Panc1 (cell line): Measurements from ENCODE around the gene COL4A2. TPM values are rescaled to one million over a fixed set of nuclear protein-coding genes. Genes with fewer than 3 reads are reported as not detected.

Experiments
- ATAC-seq: fragments of 200-7000 bp; cut with Tn5 transposase; 2 replicates; pipeline ENCODE4 v1.9.1; 2020; ENCODE audit warnings: mild to moderate bottlenecking, moderate library complexity
- BruUV-seq: library from RNA; stranded (reverse); fragments of 400-500 nt; replicated peaks from 2 replicates; lab custom pipeline; 2021; lab: Mats Ljungman, UMichigan
- CTCF ChIA-PET: fragments of 300-600 bp; sonication (Branson Sonifier 250); formaldehyde crosslinking; loops from one replicate; lab custom pipeline; 2022; ENCODE audit warnings: antibody characterized with exemption; lab: Charles Lee
- POLR2A ChIA-PET: fragments of 300-600 bp; sonication (Branson Sonifier 250); formaldehyde crosslinking; loops from one replicate; lab custom pipeline; 2022; ENCODE audit warnings: antibody characterized with exemption; lab: Charles Lee
- DNase-seq: peaks from one replicate; pipeline ENCODE4 v3.0.0-alpha.2; 2010; ENCODE audit warnings: low read depth, low spot score
- H3K27ac ChIP-seq: 2 replicates; pipeline ENCODE4 v1.5.1; 2011; ENCODE audit warnings: mild to moderate bottlenecking, low read length, inconsistent platforms
- H3K27me3 ChIP-seq: fragments of 200-500 bp; sonication (Bioruptor generic); 2 replicates; pipeline ENCODE4 v1.6.0; 2014; ENCODE audit warnings: low read length, inconsistent platforms; ENCODE audit not compliant: control insufficient read depth, insufficient read depth
- H3K36me3 ChIP-seq: fragments of 200-500 bp; sonication (Bioruptor generic); 2 replicates; pipeline ENCODE4 v1.5.1; 2014; ENCODE audit warnings: inconsistent platforms, mild to moderate bottlenecking, low read length, moderate library complexity; ENCODE audit not compliant: control insufficient read depth, insufficient read depth
- H3K4me1 ChIP-seq: 2 replicates; pipeline ENCODE4 v1.5.1; 2011; ENCODE audit warnings: inconsistent platforms, mild to moderate bottlenecking, low read length, moderate library complexity; ENCODE audit not compliant: control insufficient read depth, insufficient read depth
- H3K4me3 ChIP-seq, 2 experiments: 2 replicates each; pipeline ENCODE4 v1.5.1; 2011 to 2012; ENCODE audit warnings: low read depth in 2 of 2, low read length in 2 of 2, mild to moderate bottlenecking in 2 of 2, inconsistent platforms in 1 of 2, moderate library complexity in 1 of 2
- H3K9me3 ChIP-seq: fragments of 200-500 bp; sonication (Bioruptor generic); 2 replicates; pipeline ENCODE4 v1.5.1; 2014; ENCODE audit warnings: low read depth, mild to moderate bottlenecking, inconsistent platforms, low read length, moderate library complexity; ENCODE audit not compliant: control insufficient read depth, insufficient read depth
- POLR2AphosphoS5 ChIP-seq: IDR thresholded peaks from 2 replicates; pipeline ENCODE4 v1.6.1; 2012; ENCODE audit warnings: mild to moderate bottlenecking, low read depth, low read length, moderate library complexity
- SIN3A ChIP-seq: IDR thresholded peaks from 2 replicates; pipeline ENCODE4 v1.6.1; 2012; ENCODE audit warnings: low read depth, mild to moderate bottlenecking, low read length, moderate library complexity, borderline replicate concordance; ENCODE audit not compliant: insufficient read depth
- TCF7L2 ChIP-seq: IDR thresholded peaks from 2 replicates; pipeline ENCODE4 v1.6.1; 2011; ENCODE audit warnings: mild to moderate bottlenecking, low read depth, low read length, inconsistent platforms
- in situ Hi-C: cut with HindIII; loops from 2 replicates; pipeline ENCODE4 v1.10.0; 2016; ENCODE audit warnings: low sequenced_read_pairs, low pct_unique_long_range_greater_than_20kb
- intact Hi-C: fragments of 100-400 bp; cut with micrococcal nuclease; formaldehyde crosslinking; loops from one replicate; pipeline ENCODE4 v1.10.0; 2022; ENCODE audit not compliant: unreplicated experiment
- total RNA-seq: library from RNA; stranded (reverse); gene quantifications from one replicate; pipeline ENCODE4 v1.2.1, GENCODE V29; 2021; ENCODE audit not compliant: unreplicated experiment
- TF ChIP-seq, protein P1 (sequence below), 2 experiments: IDR thresholded peaks; 2 replicates each; pipeline ENCODE4 v1.6.1; 2011 to 2012; ENCODE audit warnings: low read depth in 2 of 2, control low read depth in 1 of 2, low read length in 1 of 2, mild to moderate bottlenecking in 1 of 2, moderate library complexity in 1 of 2; ENCODE audit not compliant: insufficient read depth in 1 of 2
- TF ChIP-seq, protein P2 (sequence below): fragments of 450-650 bp; IDR thresholded peaks from 2 replicates; pipeline ENCODE4 v1.5.1; 2017; ENCODE audit warnings: mild to moderate bottlenecking

Gene COL4A2
- total RNA-seq, 1 experiment from 2014 or later = 3.0 TPM

DNA sequence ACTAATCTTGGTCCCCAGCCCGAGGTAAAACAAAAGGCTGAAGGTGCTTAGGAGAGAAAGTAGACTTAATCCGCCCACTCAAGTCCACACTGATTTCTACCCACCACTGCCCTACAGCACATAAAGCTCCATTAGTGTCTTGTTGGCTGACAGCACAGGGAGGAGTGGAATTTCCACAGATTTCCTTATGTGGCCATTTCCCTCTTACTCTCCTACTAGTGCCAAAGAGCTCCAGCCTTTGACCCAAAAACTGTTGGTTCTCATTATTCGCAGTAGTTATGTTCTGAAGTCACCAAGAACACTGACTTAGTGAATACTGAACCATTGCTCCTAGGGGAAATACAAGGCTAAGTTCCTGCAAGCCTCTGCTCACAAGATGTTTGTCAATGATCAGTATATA, 193.3 kb downstream of the COL4A2 start:
- CTCF ChIA-PET = no interaction called here

DNA sequence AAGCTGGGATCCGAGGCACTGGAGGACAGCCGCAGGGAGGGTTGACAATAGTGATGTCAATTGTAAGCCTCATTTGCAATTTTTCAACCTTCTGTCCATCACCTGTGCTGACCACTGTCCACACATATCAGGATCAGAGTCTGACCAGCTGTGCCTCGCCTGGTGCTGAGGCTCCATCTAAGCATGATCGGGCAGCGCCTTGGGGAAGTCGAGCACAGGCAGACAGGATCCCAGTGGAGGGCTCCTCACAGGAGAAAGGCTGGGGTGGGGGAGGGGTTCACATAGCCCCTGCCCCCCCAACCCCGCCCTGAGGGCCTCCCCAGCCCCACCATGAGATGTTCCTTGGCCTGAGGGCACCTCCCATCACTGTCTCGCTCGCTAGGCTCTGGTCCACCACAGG, 194.1 kb downstream of the COL4A2 start:
- no peaks in the 10 kb centered on the region for H3K9me3 ChIP-seq
- in situ Hi-C loops (no loop called here), intact Hi-C loops (no loop called here)
- no peak for DNase-seq
- no peak overlapping the region for H3K4me3 ChIP-seq
- H3K27me3 ChIP-seq = no peaks in the 10 kb centered on the region
- no peak for TF ChIP-seq TCF7L2
- TF ChIP-seq POLR2AphosphoS5 = no peak
- TF ChIP-seq, protein P1, sequence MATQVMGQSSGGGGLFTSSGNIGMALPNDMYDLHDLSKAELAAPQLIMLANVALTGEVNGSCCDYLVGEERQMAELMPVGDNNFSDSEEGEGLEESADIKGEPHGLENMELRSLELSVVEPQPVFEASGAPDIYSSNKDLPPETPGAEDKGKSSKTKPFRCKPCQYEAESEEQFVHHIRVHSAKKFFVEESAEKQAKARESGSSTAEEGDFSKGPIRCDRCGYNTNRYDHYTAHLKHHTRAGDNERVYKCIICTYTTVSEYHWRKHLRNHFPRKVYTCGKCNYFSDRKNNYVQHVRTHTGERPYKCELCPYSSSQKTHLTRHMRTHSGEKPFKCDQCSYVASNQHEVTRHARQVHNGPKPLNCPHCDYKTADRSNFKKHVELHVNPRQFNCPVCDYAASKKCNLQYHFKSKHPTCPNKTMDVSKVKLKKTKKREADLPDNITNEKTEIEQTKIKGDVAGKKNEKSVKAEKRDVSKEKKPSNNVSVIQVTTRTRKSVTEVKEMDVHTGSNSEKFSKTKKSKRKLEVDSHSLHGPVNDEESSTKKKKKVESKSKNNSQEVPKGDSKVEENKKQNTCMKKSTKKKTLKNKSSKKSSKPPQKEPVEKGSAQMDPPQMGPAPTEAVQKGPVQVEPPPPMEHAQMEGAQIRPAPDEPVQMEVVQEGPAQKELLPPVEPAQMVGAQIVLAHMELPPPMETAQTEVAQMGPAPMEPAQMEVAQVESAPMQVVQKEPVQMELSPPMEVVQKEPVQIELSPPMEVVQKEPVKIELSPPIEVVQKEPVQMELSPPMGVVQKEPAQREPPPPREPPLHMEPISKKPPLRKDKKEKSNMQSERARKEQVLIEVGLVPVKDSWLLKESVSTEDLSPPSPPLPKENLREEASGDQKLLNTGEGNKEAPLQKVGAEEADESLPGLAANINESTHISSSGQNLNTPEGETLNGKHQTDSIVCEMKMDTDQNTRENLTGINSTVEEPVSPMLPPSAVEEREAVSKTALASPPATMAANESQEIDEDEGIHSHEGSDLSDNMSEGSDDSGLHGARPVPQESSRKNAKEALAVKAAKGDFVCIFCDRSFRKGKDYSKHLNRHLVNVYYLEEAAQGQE (IDR thresholded peaks at IDR 0.05; ENCODE audit: insufficient read depth in 1 of 2, low read depth in 2 of 2, low read length in 1 of 2) = no peak
- TF ChIP-seq SIN3A = no peak
- BruUV-seq = no TSS peak
- ChIA-PET CTCF (no interaction called here), POLR2A (no interaction called here)
- no peak overlapping the region for H3K27ac ChIP-seq
- no peaks in the 10 kb centered on the region for H3K36me3 ChIP-seq
- no peaks in the 10 kb centered on the region for H3K4me1 ChIP-seq
- no peak for ATAC-seq

More for the DNA sequence above, 193.3 kb downstream of the COL4A2 start:
- intact Hi-C loops = no loop called here
- in situ Hi-C loops = no loop called here
- Histone ChIP-seq H3K4me3 (no peak overlapping the region), H3K27me3 (no peaks in the 10 kb centered on the region), H3K4me1 (no peaks in the 10 kb centered on the region), H3K9me3 (no peaks in the 10 kb centered on the region), H3K36me3 (no peaks in the 10 kb centered on the region), H3K27ac (no peak overlapping the region)
- no TSS peak for BruUV-seq
- POLR2A ChIA-PET = no interaction called here
- ATAC-seq = no peak
- DNase-seq = no peak
- TF ChIP-seq, protein P2, sequence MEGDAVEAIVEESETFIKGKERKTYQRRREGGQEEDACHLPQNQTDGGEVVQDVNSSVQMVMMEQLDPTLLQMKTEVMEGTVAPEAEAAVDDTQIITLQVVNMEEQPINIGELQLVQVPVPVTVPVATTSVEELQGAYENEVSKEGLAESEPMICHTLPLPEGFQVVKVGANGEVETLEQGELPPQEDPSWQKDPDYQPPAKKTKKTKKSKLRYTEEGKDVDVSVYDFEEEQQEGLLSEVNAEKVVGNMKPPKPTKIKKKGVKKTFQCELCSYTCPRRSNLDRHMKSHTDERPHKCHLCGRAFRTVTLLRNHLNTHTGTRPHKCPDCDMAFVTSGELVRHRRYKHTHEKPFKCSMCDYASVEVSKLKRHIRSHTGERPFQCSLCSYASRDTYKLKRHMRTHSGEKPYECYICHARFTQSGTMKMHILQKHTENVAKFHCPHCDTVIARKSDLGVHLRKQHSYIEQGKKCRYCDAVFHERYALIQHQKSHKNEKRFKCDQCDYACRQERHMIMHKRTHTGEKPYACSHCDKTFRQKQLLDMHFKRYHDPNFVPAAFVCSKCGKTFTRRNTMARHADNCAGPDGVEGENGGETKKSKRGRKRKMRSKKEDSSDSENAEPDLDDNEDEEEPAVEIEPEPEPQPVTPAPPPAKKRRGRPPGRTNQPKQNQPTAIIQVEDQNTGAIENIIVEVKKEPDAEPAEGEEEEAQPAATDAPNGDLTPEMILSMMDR = no peak
- TF ChIP-seq TCF7L2 (no peak), SIN3A (no peak), POLR2AphosphoS5 (no peak)
- TF ChIP-seq, protein P1 (IDR thresholded peaks at IDR 0.05; ENCODE audit: insufficient read depth in 1 of 2, low read depth in 2 of 2, low read length in 1 of 2) = no peak
